ENCODE measurements around the gene ARFGAP1.

Gene ARFGAP1

GRCh38 chr20:63272105-63273058, at the start of gene ARFGAP1:
ARFGAP1 (plus strand) TSS chr20:63272813; CDS start chr20:63275581, 2,768 bp downstream.
- peak; percentile 71 to 82 for DNase-seq (ENCODE audit: low read depth in 1 of 2, low spot score in 1 of 2)

GRCh38 chr20:63223121-63223825, 49.3 kb upstream of the ARFGAP1 start:
- DNase-seq (ENCODE audit: low read depth in 1 of 2, low spot score in 1 of 2) = peak in 1 of 2 donors; percentile 22

DNA sequence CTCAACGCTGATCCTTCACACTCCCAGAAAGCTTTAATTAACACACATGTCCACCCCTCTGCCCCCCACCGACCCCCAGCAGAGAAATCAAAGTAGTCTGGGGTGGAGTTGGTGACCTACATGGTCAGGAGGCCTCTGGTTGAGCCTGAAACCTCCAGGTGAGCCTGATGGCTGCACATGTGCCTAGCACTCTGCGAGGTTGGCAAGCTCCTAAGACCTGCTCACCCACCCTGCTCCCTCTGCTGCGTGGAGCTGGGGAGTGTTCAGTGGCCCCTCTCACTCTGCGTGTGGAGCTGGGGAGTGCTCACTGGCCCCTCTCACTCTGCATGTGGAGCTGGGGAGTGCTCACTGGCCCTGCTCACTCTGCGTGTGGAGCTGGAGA, 48.8 kb upstream of the ARFGAP1 start:
- DNase-seq (ENCODE audit: low read depth in 1 of 2, low spot score in 1 of 2) = no peak

DNA sequence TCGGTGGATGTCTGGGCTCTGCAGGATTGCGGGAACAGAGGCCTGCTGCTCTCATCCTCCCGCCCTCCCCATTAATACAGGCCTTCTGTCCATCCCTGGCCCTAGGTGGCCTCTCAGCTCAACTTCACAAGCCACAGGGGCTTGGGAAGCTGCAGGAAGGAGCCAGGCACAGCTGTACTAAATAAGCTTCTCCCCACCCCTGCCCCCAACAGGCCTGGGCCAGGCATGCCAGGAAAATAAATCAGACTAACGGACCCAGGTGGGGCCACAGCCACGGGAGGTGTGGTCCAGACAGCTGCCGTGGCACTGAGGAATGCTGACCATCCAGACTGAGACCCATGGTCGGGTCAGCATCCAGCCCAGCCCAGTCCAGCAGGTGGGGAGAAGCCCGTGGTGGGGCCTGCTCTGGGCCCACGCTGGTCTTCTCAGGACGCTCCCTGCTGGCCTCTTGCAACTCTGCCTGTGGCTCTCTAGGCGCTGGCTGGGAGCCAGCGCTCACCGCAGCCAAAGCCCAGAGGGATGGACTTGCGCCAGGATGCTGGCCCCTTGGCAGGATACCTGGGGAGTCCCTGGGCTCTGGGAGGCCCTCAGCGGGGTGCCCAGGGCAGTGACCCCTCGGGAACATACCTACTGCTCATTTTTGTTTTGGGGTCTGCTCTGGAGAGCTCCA, 48.1 kb upstream of the ARFGAP1 start:
- DNase-seq (ENCODE audit: low read depth in 1 of 2, low spot score in 1 of 2) = no peak

GRCh38 chr20:63225082-63225454, 47.5 kb upstream of the ARFGAP1 start:
- DNase-seq (ENCODE audit: low read depth in 1 of 2, low spot score in 1 of 2) = no peak

DNA sequence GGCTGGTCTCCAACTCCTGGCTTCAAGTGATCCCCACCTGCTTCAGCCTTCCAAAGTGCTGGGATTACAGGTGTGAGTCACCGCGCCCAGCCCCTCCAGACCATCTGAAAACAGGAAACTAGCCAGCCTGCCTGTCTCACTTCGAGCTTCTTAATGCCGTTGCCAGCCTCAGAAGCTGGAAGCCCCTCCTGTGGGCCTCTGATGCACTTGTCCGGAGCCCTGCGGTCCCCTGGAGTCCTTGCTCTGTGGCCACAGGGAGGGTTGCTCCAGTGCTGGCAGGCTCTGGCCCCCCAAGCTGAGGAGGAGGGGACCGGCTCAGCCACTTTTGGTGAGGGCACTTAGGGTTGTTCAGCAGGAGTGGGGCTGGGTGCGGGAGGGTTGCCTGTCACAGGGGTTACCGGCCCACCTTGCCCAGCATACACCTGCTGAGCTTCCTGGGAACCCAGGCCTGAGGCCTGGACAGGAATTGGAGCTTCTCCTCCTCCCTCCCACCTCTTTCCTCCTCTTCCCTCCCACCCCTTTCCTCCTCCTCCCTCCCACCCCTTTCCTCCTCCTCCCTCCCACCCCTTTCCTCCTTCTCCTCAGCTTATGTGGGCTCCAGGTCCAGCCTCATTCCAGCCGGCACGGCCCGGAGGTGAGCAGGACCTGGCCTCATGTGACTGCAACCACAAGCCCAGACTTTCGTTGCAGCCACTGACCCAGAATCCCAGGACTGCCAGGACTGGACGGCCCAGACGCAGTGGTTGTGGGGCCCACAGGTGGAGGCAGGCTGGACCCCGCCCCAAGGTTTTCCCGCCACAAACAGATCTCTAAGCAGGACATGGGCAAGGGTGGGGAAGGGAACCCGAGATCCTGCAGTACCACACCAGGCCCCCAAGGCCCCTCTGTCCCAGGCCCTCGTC, 46.3 kb upstream of the ARFGAP1 start:
- no peak for DNase-seq (ENCODE audit: low read depth in 1 of 2, low spot score in 1 of 2)

GRCh38 chr20:63227260-63227659, 45.4 kb upstream of the ARFGAP1 start:
- DNase-seq (ENCODE audit: low read depth in 1 of 2, low spot score in 1 of 2) = no peak

GRCh38 chr20:63228806-63229205, 43.8 kb upstream of the ARFGAP1 start:
- no peak for DNase-seq (ENCODE audit: low read depth in 1 of 2, low spot score in 1 of 2)

- no peak for DNase-seq (ENCODE audit: low read depth in 1 of 2, low spot score in 1 of 2)
Observed at GRCh38 chr20:63230800-63231268, 41.8 kb upstream of the ARFGAP1 start.

DNA sequence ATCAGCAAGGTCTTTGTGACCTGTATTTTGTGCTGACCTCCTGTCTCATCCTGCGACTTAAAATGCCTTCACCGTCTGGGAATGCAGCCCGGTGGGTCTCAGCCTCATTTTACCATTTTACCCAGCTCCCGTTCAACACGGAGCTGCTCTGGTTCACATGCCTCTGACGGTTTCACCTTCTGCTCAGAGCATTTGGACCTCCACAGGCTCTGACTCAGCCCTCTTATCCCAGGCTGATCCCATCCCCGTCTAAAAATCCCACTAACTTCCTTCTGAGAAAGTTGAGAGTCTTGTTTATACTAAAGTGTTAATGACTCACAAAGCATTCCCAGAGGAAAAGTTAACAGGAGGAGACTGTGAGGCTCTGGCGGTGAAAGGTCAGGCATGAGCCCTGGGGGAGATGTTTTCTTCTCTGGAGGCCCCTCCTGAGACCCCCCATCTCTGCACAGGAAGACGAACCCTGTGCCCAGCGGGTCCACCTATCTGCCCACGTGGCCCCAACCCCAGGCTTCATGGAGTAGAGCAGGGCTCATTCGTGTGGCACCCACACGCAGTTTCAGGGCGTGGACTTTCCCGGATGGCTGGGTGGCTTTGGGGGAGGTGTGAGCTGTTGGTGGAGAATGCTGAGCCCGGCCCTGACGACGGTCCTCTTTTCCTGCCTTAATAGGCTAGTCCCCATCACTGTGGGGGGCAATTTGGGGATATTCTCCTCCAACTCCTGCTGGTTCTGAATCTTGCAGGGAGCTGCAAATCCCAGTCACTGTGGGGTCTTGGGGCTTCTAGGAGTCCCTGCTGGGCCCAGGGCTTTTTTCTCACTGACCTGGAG, 40.2 kb upstream of the ARFGAP1 start:
- DNase-seq (ENCODE audit: low read depth in 1 of 2, low spot score in 1 of 2) = no peak

DNA sequence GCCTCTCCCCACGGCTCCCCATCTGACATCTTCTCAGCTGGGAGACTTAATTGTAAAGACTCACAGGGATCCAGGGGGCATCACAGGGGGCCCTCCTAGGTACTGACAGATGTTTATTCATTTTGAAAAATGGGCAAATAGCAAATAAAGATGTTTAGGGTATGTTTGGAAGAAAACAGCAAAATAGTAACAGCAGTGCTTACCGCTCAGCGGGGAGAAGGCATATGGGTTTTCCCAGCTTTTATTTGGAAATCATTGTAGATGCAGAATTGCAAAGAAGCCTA, 39.6 kb upstream of the ARFGAP1 start:
- no peak for DNase-seq (ENCODE audit: low read depth in 1 of 2, low spot score in 1 of 2)

- DNase-seq (ENCODE audit: low read depth in 1 of 2, low spot score in 1 of 2) = no peak
Observed at GRCh38 chr20:63233924-63234323, 38.7 kb upstream of the ARFGAP1 start.

GRCh38 chr20:63234693-63235398, 37.8 kb upstream of the ARFGAP1 start:
- DNase-seq (ENCODE audit: low read depth in 1 of 2, low spot score in 1 of 2) = no peak

- DNase-seq (ENCODE audit: low read depth in 1 of 2, low spot score in 1 of 2) = no peak
Observed at GRCh38 chr20:63235399-63235983, 37.1 kb upstream of the ARFGAP1 start, which contains the start of gene BIRC7. BIRC7 (plus strand) TSS chr20:63235905; CDS start chr20:63236097, 192 bp downstream.

DNA sequence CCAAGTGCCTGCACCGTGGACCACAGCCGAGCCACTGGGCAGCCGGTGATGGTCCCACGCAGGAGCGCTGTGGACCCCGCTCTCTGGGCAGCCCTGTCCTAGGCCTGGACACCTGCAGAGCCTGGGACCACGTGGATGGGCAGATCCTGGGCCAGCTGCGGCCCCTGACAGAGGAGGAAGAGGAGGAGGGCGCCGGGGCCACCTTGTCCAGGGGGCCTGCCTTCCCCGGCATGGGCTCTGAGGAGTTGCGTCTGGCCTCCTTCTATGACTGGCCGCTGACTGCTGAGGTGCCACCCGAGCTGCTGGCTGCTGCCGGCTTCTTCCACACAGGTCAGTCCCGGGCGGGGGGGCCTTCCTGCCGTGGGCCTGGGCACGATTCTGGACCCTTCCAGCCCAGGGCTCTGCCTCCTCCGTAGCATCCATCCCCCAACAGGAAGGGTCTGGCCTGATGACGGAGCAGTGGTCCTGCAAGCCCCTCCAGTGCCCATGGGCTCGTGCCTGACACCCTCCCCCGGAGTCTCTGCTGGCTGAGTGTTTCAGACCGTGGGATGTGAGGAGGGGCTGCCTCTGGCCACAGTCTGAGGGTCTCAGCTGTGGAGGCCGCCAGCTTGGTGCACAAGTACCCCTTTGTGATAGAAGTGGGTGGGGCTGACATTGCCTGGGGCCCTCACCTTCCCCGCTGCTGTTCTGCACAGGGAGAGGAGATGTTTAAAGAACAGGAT, 36.3 kb upstream of the ARFGAP1 start:
- DNase-seq (ENCODE audit: low read depth in 1 of 2, low spot score in 1 of 2) = no peak

DNA sequence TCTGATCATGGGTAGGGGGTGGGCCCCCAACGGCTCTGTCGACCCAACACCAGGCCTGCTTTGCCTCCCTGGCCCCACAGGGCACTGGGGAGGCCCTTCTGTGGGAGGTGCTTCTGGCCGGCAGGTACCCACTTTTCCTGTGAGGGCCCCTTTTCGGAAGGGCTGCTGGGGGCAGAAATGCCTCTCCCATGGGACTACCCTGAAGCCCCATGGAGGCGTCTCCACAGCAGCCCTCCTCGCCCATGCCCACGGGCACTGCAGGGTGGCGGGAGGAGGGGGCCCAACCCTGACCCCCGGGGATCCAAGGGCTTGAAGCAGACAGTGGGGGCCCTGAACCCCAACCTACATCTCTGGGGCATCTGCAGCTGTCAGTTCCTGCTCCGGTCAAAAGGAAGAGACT, 34.6 kb upstream of the ARFGAP1 start:
- no peak for DNase-seq (ENCODE audit: low read depth in 1 of 2, low spot score in 1 of 2)

DNA sequence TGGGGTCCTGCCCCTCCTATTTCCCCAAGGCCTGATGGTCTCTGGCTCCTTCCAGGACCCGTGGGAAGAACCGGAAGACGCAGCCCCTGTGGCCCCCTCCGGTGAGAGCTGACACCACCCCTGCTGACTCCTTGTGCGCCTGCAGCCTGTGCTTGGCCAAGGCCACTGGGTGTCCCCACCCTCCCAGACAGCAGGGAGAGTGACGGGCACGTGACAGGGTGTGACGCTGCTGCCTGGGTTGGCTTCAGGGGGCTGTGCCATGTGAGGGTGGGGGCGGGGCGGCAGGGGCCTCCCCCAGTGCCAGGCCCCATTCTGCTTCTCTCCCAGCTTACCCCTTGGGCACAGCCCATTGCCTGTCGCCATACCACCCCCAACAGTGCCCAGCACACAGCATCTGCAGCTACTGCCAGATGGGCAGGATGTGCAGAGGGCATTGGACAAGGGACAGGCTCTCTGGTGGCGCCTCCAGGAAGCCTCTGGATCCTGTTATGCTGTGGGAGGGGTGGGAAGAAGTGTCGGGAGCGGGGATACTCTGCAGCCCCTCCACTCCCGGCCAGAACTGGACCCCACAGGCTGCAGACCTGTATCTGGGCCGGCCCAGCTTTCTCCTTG, 34.0 kb upstream of the ARFGAP1 start:
- DNase-seq (ENCODE audit: low read depth in 1 of 2, low spot score in 1 of 2) = no peak

- DNase-seq (ENCODE audit: low read depth in 1 of 2, low spot score in 1 of 2) = no peak
Observed at GRCh38 chr20:63239431-63239830, 33.2 kb upstream of the ARFGAP1 start.

All from activated T-helper 1 cell treated with anti-CD3 and anti-CD28 coated beads, Interleukin-2, amount 50 U/mL, for 16 hours (primary cell).